HG03039 (cell line): ENCODE data around the gene CACNG3.

Experiments
- ATAC-seq: cut with Tn5 transposase; IDR thresholded peaks from one replicate; pipeline ENCODE4 v1.9.1; 2021; ENCODE audit warnings: mild to moderate bottlenecking, moderate library complexity; ENCODE audit not compliant: unreplicated experiment

CACNG3 gene

GRCh38 chr16:24381470-24382118 is 125.5 kb downstream of the CACNG3 start:
- no peak for ATAC-seq

GRCh38 chr16:24382762-24383407 is 126.8 kb downstream of the CACNG3 start:
- no peak for ATAC-seq

- no peak for ATAC-seq
These were observed 138.2 kb downstream of the CACNG3 start for GRCh38 chr16:24394341-24394740.

GRCh38 chr16:24396350-24397271 is 140.5 kb downstream of the CACNG3 start:
- ATAC-seq = no peak

- ATAC-seq = no peak
These were observed 152.9 kb downstream of the CACNG3 start for GRCh38 chr16:24409045-24409444.
